T-cell (primary cell): ENCODE data around the gene SHD. TPM values are rescaled to one million over a fixed set of nuclear protein-coding genes. Genes with fewer than 3 reads are reported as not detected.

Source experiments
- ATAC-seq, 4 experiments: fragments of 200-7000 bp in 3 of 4; fragments of 150-1000 bp in 1 of 4; cut with Tn5 transposase; replicated peaks in 1 of 4; 1 replicate in 3 of 4; 2 replicates in 1 of 4; pipeline ENCODE4 v1.10.0; 2021; ENCODE audit warnings: moderate library complexity in 3 of 4, mild to moderate bottlenecking in 2 of 4, moderate number of reproducible peaks in 1 of 4
- CTCF ChIA-PET, 2 donors: fragments of 300-600 bp; sonication (Branson Sonifier 250); formaldehyde crosslinking; loops; one replicate each; lab custom pipeline; 2022; ENCODE audit warnings: antibody characterized with exemption in 2 of 2; lab: Charles Lee
- POLR2A ChIA-PET, 2 donors: fragments of 300-600 bp; sonication (Branson Sonifier 250); formaldehyde crosslinking; loops; one replicate each; lab custom pipeline; 2022; ENCODE audit warnings: antibody characterized with exemption in 2 of 2; lab: Charles Lee
- DNase-seq, 35 experiments: peaks; one replicate each; pipeline versions ENCODE4 v3.0.0 to v3.0.0-alpha.2; 2013 to 2023
- H3K27ac ChIP-seq: one replicate; pipeline ENCODE4 v1.5.1; 2013; ENCODE audit warnings: low read length
- H3K27me3 ChIP-seq, 2 experiments: replicated peaks in 1 of 2; 1 replicate in 1 of 2; 2 replicates in 1 of 2; pipeline versions ENCODE4 v1.6.1 to v1.7.0; 2013; ENCODE audit warnings: low read length in 1 of 2, mixed read lengths in 1 of 2; ENCODE audit not compliant: control insufficient read depth in 2 of 2, insufficient read depth in 2 of 2; ENCODE audit errors: extremely low read depth in 1 of 2
- H3K36me3 ChIP-seq, 2 donors: 1 replicate in 1 of 2; 2 replicates in 1 of 2; pipeline versions ENCODE4 v1.6.1 to v1.7.0; 2013; ENCODE audit warnings: low read length in 1 of 2; ENCODE audit not compliant: control insufficient read depth in 2 of 2, insufficient read depth in 1 of 2; ENCODE audit errors: extremely low read depth in 1 of 2
- H3K4me1 ChIP-seq, 2 experiments: 1 replicate in 1 of 2; 2 replicates in 1 of 2; pipeline versions ENCODE4 v1.6.1 to v1.7.0; 2013; ENCODE audit warnings: low read length in 2 of 2, mixed read lengths in 1 of 2; ENCODE audit not compliant: insufficient read depth in 2 of 2, control insufficient read depth in 1 of 2; ENCODE audit errors: extremely low read depth in 1 of 2
- H3K4me3 ChIP-seq, 2 donors: 1 replicate in 1 of 2; 2 replicates in 1 of 2; pipeline versions ENCODE4 v1.5.1 to v1.7.0; 2013; ENCODE audit warnings: mild to moderate bottlenecking in 2 of 2, low read length in 1 of 2, moderate library complexity in 1 of 2; ENCODE audit not compliant: control insufficient read depth in 1 of 2; ENCODE audit errors: extremely low read depth in 1 of 2
- H3K9me3 ChIP-seq: 2 replicates; pipeline ENCODE4 v1.7.0; 2013
- H3K27ac Mint-ChIP-seq, 2 donors: one replicate each; pipeline ENCODE4 v1.8.0; 2020 to 2021; ENCODE audit warnings: mild to moderate bottlenecking in 2 of 2, mixed read lengths in 2 of 2
- H3K27me3 Mint-ChIP-seq, 2 donors: one replicate each; pipeline ENCODE4 v1.8.0; 2021 to 2022; ENCODE audit warnings: mixed read lengths in 2 of 2
- H3K36me3 Mint-ChIP-seq: one replicate; pipeline ENCODE4 v1.8.0; 2021; ENCODE audit warnings: mixed read lengths
- H3K4me1 Mint-ChIP-seq, 3 donors: one replicate each; pipeline ENCODE4 v1.8.0; 2020 to 2022; ENCODE audit warnings: mixed read lengths in 3 of 3, mild to moderate bottlenecking in 1 of 3
- H3K4me3 Mint-ChIP-seq, 3 donors: one replicate each; pipeline ENCODE4 v1.8.0; 2020 to 2022; ENCODE audit warnings: mild to moderate bottlenecking in 3 of 3, mixed read lengths in 3 of 3, moderate library complexity in 3 of 3
- H3K9me3 Mint-ChIP-seq, 3 donors: one replicate each; pipeline ENCODE4 v1.8.0; 2020 to 2022; ENCODE audit warnings: mixed read lengths in 3 of 3
- WGBS: methylation state at CpG from one replicate; pipeline ENCODE4 v1.1.5; 2013; ENCODE audit warnings: missing lambda C conversion rate; ENCODE audit not compliant: insufficient coverage; 5-methylcytosine and 5-hydroxymethylcytosine counted together
- total RNA-seq, 35 experiments: library from RNA in 6 of 35; stranded (reverse) in 6 of 35; fragments of 120-200 nt in 1 of 35; gene quantifications; one replicate each; pipeline versions ENCODE4 v1.2.1 to v1.2.4 and lab custom pipeline; 2013 to 2026

SHD gene
- total RNA-seq, 5 donors from 2014 or later (not counting 1 experiment from before 2014, with no cell fraction given): 0.19 TPM; not detected in 4

DNA sequence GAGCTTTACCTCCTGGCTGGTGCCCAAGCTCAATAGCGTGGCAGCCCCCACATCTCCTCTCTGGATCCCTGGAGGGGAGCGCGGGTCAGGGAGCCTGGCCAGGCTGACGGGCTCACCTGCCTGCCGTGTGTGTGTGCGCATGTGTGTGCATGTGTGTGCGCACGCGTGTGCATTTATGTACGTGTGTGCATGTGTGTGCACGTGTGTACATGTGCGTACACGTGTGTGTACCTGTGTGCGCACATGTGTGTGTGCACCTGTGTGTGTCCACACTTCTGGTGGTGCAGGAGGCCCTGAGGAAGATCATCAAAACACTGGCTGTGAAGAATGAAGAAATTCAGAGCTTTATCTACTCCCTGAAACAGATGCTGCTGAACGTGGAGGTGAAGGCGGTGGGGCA is 26.6 kb downstream of the SHD start:
- Histone ChIP-seq H3K27ac (no peak overlapping the region), H3K9me3 (no peaks in the 10 kb centered on the region), H3K36me3 (peaks cover 0 to 2% of the 10 kb centered on the region in 2 donors), H3K4me3 (no peak overlapping the region), H3K4me1 (peaks cover 20 to 31% of the 10 kb centered on the region in 2 experiments), H3K27me3 (peaks cover 0 to 19% of the 10 kb centered on the region in 2 experiments)
- ChIA-PET POLR2A (no interaction called here), CTCF (interaction anchor here in 1 of 2 donors (0.6 kb wide), 1 partner anchor 59 kb away, joined by 3 read pairs; the partner anchor contains the start of gene YJU2)
- H3K4me1 Mint-ChIP-seq: peaks cover 28 to 33% (median 31%) of the 10 kb centered on the region in 3 donors
- H3K36me3 Mint-ChIP-seq: no peaks in the 10 kb centered on the region
- DNase-seq (no peak), ATAC-seq (no peak)
- 90% methylated on average over 14 of the region's 16 CpGs for WGBS
- H3K27me3 Mint-ChIP-seq: no peaks in the 10 kb centered on the region
- no peak overlapping the region for H3K27ac Mint-ChIP-seq
- H3K9me3 Mint-ChIP-seq: no peaks in the 10 kb centered on the region
- H3K4me3 Mint-ChIP-seq: peak overlapping the region in 2 of 3 donors; percentile 37 to 60

DNA sequence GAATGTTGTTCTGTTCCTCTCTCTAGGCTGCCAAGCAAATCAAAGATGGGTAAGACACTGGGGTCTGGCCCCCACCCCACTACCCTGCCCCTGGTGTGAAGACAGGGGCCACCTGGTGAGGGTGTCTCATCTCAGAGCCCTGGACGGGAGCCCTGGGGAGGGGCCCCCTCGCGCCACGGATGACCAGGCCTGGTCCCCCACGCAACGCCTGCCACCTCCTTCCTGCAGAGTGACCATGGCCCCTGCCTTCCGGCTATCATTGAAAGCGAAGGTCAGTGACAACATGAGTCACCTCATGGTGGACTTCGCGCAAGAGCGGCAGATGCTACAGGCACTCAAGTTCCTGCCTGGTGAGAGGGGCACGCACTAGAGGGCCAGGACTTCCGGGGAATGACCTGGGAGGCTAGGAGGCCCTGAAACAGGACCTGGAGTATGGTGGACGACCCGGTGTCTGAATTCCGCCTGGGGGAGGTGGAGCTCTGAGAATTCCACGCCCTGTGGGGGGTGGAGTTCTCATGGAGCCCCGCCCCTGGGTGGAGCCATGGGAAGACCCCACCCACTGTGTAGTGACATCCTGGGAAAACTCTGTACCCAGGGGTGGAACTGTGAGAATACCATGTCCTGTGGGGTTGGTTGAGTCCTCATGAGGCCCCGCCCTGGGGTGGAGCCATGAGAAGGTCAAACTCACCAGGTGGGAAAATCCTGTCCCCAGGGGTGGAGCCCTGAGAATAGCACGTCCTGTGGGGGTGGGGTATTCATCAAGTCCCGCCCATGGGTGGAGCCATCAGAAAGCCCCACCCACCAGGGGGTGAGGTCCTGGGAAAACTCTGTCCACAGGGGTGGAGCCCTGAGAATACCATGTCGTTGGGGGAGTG is 31.4 kb downstream of the SHD start:
- Mint-ChIP-seq H3K9me3 (no peaks in the 10 kb centered on the region), H3K4me3 (no peak overlapping the region), H3K27ac (no peak overlapping the region), H3K27me3 (no peaks in the 10 kb centered on the region), H3K4me1 (peaks cover 0 to under 1% (median 0%) of the 10 kb centered on the region in 3 donors), H3K36me3 (no peaks in the 10 kb centered on the region)
- ATAC-seq (no peak), DNase-seq (peak in 1 of 35 experiments; percentile 25)
- Histone ChIP-seq H3K4me3 (no peak overlapping the region), H3K27ac (no peak overlapping the region), H3K36me3 (peaks cover 0 to 2% of the 10 kb centered on the region in 2 donors), H3K27me3 (peaks cover 0 to 9% of the 10 kb centered on the region in 2 experiments), H3K4me1 (no peaks in the 10 kb centered on the region), H3K9me3 (no peaks in the 10 kb centered on the region)
- 91% methylated on average over 17 of the region's 22 CpGs for WGBS
- POLR2A ChIA-PET: no interaction called here
- CTCF ChIA-PET: no interaction called here

DNA sequence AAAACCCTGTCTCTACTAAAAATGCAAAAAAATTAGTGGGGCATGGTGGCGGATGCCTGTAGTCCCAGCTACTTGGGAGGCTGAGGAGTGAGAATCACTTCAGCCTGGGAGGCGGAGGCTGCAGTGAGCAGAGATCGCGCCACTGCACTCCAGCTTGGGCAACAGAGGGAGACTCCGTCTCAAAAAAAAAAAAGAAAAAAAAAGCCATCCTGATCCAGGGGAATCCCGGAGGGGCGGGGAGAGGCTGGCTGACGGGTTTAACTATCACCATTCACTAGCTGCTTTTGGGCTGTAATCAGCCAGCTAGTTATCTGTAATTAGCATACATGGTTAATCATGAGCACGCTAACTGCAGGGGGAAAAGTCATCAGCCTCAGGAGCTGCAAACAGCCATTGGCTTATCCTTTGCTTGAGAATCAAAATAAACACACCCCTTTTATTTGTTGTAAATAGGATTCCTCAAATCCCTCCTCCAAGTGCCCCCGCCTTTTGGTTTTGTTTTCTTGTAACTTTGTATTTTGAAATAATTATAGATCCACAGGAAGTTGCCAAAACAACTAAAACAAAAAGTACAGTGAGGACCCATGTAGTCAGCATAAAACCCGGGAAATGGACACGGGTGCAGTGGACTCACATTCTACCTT is 34.9 kb downstream of the SHD start:
- Histone ChIP-seq H3K27ac (no peak overlapping the region), H3K9me3 (no peaks in the 10 kb centered on the region), H3K36me3 (no peaks in the 10 kb centered on the region), H3K4me3 (no peak overlapping the region), H3K4me1 (no peaks in the 10 kb centered on the region), H3K27me3 (peaks cover 0 to 5% of the 10 kb centered on the region in 2 experiments)
- Mint-ChIP-seq H3K27ac (no peak overlapping the region), H3K9me3 (peaks cover 0 to under 1% (median 0%) of the 10 kb centered on the region in 3 donors), H3K4me1 (peaks cover 0 to 1% (median 0%) of the 10 kb centered on the region in 3 donors), H3K36me3 (no peaks in the 10 kb centered on the region), H3K27me3 (no peaks in the 10 kb centered on the region), H3K4me3 (no peak overlapping the region)
- ATAC-seq: no peak
- 94% methylated on average over 3 of the region's 12 CpGs for WGBS
- POLR2A ChIA-PET: no interaction called here
- DNase-seq: no peak
- CTCF ChIA-PET: interaction anchor here in 1 of 2 donors (0.7 kb wide), 1 partner anchor 11 kb away, joined by 3 read pairs; no protein-coding TSS in a partner anchor

DNA sequence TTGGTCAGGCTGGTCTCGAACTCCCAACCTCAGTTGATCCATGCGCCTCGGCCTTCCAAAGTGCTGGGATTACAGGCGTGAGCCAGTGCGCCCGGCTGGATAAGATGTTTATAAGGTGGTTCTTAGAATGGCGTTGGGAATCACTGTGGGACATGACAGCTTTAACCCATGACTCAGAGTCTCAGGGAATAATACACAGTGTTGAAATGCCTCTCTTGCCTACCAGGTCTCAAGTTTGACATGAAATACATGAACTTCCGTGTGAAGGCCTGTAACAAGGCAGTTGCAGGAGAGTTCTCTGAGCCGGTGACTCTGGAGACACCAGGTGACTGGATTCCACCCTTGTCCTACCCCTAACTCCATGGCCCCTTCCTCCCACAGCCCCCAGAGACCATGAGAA is 37.9 kb downstream of the SHD start:
- POLR2A ChIA-PET: no interaction called here
- ATAC-seq (no peak), DNase-seq (no peak)
- Mint-ChIP-seq H3K9me3 (peaks cover 0 to 9% (median 0%) of the 10 kb centered on the region in 3 donors), H3K4me3 (no peak overlapping the region), H3K4me1 (peaks cover 0 to 10% (median 0%) of the 10 kb centered on the region in 3 donors), H3K27me3 (no peaks in the 10 kb centered on the region), H3K27ac (no peak overlapping the region), H3K36me3 (no peaks in the 10 kb centered on the region)
- H3K4me1 ChIP-seq: no peaks in the 10 kb centered on the region
- no peaks in the 10 kb centered on the region for H3K9me3 ChIP-seq
- 93% methylated on average over 9 of the region's 9 CpGs for WGBS
- no peaks in the 10 kb centered on the region for H3K36me3 ChIP-seq
- H3K27me3 ChIP-seq: no peaks in the 10 kb centered on the region
- CTCF ChIA-PET: no interaction called here
- H3K4me3 ChIP-seq: no peak overlapping the region
- H3K27ac ChIP-seq: no peak overlapping the region

DNA sequence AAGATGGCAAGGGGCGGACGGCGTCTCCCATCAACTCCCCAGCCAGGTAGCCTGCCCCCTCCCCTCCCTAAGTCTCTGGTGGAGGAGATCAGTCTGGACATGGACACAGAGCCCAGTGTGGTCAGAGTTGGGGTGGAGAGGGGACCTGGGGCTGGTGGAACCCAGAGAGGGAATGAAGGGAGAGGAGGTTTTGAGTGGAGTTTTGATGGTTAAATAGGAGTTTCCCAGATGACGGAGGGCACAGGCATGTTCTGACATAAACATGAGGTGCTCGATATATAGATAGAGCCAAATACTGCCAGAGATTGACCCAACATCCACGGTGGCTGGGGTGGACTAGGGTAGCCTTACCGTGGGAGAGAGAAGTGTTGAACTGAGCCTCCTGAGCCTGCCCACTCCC is 39.4 kb downstream of the SHD start:
- peaks cover 0 to 10% (median 0%) of the 10 kb centered on the region in 3 donors for H3K4me1 Mint-ChIP-seq
- CTCF ChIA-PET: interaction anchor here in 1 of 2 donors (0.5 kb wide), 1 partner anchor 18 kb away, joined by 5 read pairs; no protein-coding TSS in a partner anchor

DNA sequence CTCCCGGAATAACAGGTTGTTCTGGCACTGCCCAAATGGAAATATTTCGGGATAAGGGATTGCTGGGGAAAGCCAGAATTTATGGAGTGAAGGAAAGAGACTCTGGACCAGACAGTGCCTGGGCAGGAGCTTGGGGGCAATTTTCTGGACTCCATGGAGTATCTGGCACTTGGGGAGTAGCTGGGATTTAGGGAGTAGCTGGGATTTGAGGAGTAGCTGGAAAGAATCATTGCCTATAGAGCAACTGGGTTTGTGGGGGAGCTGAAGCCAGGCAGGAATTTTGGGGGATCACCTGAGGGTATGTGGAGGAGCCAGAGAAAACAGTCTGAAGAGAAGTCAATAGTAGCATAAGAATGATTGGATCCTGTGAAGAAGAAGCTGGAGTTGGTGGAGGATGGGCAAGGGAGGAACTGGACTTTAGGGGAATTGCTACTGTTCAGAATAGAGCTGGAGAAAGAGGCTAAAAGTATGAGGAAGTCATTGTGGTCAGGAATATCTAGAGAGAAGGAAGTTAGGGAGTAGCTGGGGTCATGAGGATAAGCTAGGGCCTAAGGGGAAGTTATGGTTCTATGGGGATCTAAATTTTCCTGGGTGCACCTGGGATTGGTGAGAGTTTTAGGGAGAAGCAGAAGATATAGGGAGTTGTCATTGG is 40.1 kb downstream of the SHD start:
- Mint-ChIP-seq H3K4me3 (no peak overlapping the region), H3K36me3 (no peaks in the 10 kb centered on the region), H3K4me1 (peaks cover 0 to 10% (median 0%) of the 10 kb centered on the region in 3 donors), H3K9me3 (peaks cover 0 to 9% (median 0%) of the 10 kb centered on the region in 3 donors), H3K27ac (no peak overlapping the region), H3K27me3 (no peaks in the 10 kb centered on the region)
- WGBS: 95% methylated on average over 2 of the region's 2 CpGs
- POLR2A ChIA-PET: no interaction called here
- H3K9me3 ChIP-seq: no peaks in the 10 kb centered on the region
- no peaks in the 10 kb centered on the region for H3K36me3 ChIP-seq
- H3K4me3 ChIP-seq: no peak overlapping the region
- CTCF ChIA-PET: interaction anchor here in 1 of 2 donors (0.5 kb wide), 1 partner anchor 17 kb away, joined by 5 read pairs; no protein-coding TSS in a partner anchor
- H3K27ac ChIP-seq: no peak overlapping the region
- no peak for DNase-seq
- no peaks in the 10 kb centered on the region for H3K4me1 ChIP-seq
- no peaks in the 10 kb centered on the region for H3K27me3 ChIP-seq
- no peak for ATAC-seq

More for the DNA sequence above, 39.4 kb downstream of the SHD start:
- Histone ChIP-seq H3K4me1 (no peaks in the 10 kb centered on the region), H3K36me3 (no peaks in the 10 kb centered on the region), H3K9me3 (no peaks in the 10 kb centered on the region), H3K27me3 (no peaks in the 10 kb centered on the region), H3K27ac (no peak overlapping the region), H3K4me3 (no peak overlapping the region)
- WGBS: 88% methylated on average over 2 of the region's 7 CpGs
- ATAC-seq (no peak), DNase-seq (no peak)
- Mint-ChIP-seq H3K4me3 (no peak overlapping the region), H3K9me3 (peaks cover 0 to 9% (median 0%) of the 10 kb centered on the region in 3 donors), H3K27ac (no peak overlapping the region), H3K36me3 (no peaks in the 10 kb centered on the region), H3K27me3 (no peaks in the 10 kb centered on the region)
- POLR2A ChIA-PET: no interaction called here
